ENCODE results near the gene VAV3. TPM values are rescaled to one million over a fixed set of nuclear protein-coding genes. Genes with fewer than 3 reads are reported as not detected.
"Not testable (repeated sequence)": the region's sequence is repeated elsewhere in the genome, so short reads cannot be mapped to it uniquely, and the experiment has no call there.

VAV3 gene
- total RNA-seq, 1 donor from 2014 or later: 2.9 TPM

DNA sequence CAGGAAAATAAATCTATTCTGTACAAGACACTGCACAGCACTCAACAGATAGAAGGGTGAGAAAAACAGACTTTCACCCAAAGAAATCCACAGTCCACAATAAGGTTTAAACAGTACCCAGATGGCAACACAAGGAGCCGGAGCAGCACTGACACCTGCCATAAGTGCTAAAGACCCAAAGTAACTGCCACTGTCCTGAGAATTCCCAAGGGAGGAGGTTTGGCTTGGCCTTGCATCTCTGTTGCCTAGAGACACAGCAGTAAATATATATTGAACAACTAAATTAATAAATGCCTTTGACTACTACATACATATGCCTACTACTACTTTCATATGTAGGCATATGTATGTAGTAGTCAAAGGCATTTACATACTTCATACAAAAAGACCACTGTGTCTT lies 68.0 kb downstream of the VAV3 start:
- H3K9me3 Mint-ChIP-seq: peaks cover 2% of the 10 kb centered on the region
- H3K4me1 Mint-ChIP-seq: no peaks in the 10 kb centered on the region
- no peak for DNase-seq (ENCODE audit: low read depth, low spot score)
- TF ChIP-seq, protein P1, sequence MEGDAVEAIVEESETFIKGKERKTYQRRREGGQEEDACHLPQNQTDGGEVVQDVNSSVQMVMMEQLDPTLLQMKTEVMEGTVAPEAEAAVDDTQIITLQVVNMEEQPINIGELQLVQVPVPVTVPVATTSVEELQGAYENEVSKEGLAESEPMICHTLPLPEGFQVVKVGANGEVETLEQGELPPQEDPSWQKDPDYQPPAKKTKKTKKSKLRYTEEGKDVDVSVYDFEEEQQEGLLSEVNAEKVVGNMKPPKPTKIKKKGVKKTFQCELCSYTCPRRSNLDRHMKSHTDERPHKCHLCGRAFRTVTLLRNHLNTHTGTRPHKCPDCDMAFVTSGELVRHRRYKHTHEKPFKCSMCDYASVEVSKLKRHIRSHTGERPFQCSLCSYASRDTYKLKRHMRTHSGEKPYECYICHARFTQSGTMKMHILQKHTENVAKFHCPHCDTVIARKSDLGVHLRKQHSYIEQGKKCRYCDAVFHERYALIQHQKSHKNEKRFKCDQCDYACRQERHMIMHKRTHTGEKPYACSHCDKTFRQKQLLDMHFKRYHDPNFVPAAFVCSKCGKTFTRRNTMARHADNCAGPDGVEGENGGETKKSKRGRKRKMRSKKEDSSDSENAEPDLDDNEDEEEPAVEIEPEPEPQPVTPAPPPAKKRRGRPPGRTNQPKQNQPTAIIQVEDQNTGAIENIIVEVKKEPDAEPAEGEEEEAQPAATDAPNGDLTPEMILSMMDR (conservative IDR thresholded peaks at IDR 0.05): no peak
- H3K36me3 Mint-ChIP-seq (ENCODE audit: low read depth): no peaks in the 10 kb centered on the region
- no peak overlapping the region for H3K4me3 Mint-ChIP-seq
- H3K27ac Mint-ChIP-seq (ENCODE audit: unreplicated experiment): no peak overlapping the region
- no peaks in the 10 kb centered on the region for H3K27me3 Mint-ChIP-seq (ENCODE audit: low read depth)

DNA sequence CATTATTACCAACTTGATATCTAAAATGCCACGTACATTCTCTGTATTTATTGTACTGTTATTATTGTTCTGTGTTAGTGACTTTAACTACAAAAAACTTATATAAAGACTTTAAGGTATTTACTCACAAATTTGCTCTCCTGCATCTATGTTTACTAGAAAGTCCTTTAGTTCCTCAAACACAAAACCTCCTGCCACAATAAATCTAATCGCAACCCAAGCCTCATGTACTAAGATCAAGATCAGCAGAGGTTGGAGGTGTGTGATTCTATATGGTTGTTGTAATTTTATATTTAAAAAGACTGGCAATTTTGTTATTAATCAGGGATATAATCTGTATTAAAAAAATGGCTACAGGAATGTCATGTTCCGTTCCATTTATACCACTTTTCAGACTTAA lies 68.6 kb downstream of the VAV3 start:
- no peak overlapping the region for H3K4me3 Mint-ChIP-seq
- TF ChIP-seq, protein P1 (conservative IDR thresholded peaks at IDR 0.05): no peak

DNA sequence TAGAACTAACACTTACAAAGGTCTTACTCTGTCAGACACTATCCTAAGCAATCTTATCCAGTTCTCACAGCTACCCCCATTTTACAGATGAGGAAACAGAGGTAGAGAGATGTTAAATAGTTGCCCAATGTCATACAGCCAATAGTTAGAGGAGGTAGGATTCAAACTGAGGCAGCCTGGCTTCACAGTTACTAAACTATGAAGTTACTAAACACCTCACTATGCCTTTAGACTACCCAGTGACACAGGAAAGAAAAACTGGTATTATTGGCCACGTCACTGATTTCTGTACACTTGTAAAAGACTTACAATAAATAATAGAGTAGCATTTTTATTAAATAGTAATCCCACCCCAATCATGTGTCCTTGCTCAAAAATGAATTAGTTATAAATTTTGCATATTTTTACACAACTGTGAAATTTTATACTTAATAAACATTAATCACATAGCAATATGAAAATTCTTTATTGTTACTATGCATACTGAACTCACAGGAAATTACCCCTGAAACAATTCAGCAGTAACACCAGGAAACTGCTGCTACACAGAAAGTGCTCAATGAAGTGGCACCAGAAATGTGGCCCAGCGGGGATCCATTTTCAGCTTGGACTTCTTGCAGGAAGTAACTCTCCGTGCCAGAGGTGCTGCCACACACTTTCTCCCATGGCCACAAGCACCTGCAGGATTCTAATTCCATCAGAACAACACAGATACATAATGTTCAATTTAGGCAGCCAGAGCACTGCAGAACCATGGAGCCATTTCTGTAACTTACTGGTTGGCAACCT lies 69.4 kb downstream of the VAV3 start:
- Mint-ChIP-seq H3K36me3 (ENCODE audit: low read depth) (no peaks in the 10 kb centered on the region), H3K4me1 (no peaks in the 10 kb centered on the region), H3K4me3 (no peak overlapping the region), H3K9me3 (peaks cover 2% of the 10 kb centered on the region), H3K27me3 (ENCODE audit: low read depth) (no peaks in the 10 kb centered on the region), H3K27ac (ENCODE audit: unreplicated experiment) (no peak overlapping the region)
- no peak for DNase-seq (ENCODE audit: low read depth, low spot score)
- TF ChIP-seq, protein P1 (conservative IDR thresholded peaks at IDR 0.05): no peak

More for the DNA sequence above, 68.6 kb downstream of the VAV3 start:
- Mint-ChIP-seq H3K4me1 (no peaks in the 10 kb centered on the region), H3K36me3 (ENCODE audit: low read depth) (no peaks in the 10 kb centered on the region), H3K9me3 (peaks cover 2% of the 10 kb centered on the region), H3K27me3 (ENCODE audit: low read depth) (no peaks in the 10 kb centered on the region), H3K27ac (ENCODE audit: unreplicated experiment) (no peak overlapping the region)
- DNase-seq (ENCODE audit: low read depth, low spot score): no peak

DNA sequence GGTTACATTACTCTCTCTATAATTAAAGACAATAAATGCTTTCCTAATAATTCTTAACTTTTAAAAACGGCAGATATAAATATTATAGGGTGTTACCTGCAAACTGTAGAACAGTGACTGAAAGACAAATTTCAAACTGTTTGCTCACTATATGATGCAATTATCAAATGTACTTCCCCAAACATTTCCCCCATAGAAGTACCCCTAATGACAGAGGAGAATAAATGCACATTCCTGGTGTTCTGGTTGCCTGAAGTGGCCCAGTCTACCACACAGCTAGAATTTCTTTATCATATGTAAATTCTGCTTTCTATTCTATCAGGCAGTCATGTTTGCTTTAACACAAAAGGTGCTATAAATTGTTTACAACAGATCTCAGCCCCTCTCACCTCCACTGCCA lies 70.4 kb downstream of the VAV3 start:
- Mint-ChIP-seq H3K9me3 (peaks cover 2% of the 10 kb centered on the region), H3K27ac (ENCODE audit: unreplicated experiment) (no peak overlapping the region), H3K4me3 (no peak overlapping the region)

DNA sequence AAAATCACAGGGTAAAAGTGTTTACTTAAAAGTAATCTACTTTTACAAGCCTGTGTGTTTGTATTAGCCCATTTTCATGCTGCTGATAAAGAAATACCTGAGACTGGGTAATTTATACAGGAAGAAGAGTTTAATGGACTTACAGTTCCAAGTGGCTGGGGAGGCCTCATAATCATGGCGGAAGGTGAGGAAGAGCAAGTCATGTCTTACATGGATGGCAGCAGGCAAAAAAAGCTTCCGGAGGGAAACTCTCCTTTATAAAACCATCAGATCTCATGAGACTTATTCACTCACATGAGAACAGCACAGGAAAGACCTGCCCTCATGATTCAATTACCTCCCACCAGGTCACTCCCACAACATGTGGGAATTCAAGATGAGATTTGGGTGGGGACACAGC lies 71.6 kb downstream of the VAV3 start:
- not testable (repeated sequence) for H3K36me3 Mint-ChIP-seq (ENCODE audit: low read depth); H3K4me3 Mint-ChIP-seq; H3K27ac Mint-ChIP-seq (ENCODE audit: unreplicated experiment); H3K9me3 Mint-ChIP-seq; H3K27me3 Mint-ChIP-seq (ENCODE audit: low read depth); DNase-seq (ENCODE audit: low read depth, low spot score); H3K4me1 Mint-ChIP-seq

More for the DNA sequence above, 70.4 kb downstream of the VAV3 start:
- H3K4me1 Mint-ChIP-seq: no peaks in the 10 kb centered on the region
- TF ChIP-seq, protein P1 (conservative IDR thresholded peaks at IDR 0.05): no peak
- no peak for DNase-seq (ENCODE audit: low read depth, low spot score)
- H3K36me3 Mint-ChIP-seq (ENCODE audit: low read depth): no peaks in the 10 kb centered on the region
- no peaks in the 10 kb centered on the region for H3K27me3 Mint-ChIP-seq (ENCODE audit: low read depth)

DNA sequence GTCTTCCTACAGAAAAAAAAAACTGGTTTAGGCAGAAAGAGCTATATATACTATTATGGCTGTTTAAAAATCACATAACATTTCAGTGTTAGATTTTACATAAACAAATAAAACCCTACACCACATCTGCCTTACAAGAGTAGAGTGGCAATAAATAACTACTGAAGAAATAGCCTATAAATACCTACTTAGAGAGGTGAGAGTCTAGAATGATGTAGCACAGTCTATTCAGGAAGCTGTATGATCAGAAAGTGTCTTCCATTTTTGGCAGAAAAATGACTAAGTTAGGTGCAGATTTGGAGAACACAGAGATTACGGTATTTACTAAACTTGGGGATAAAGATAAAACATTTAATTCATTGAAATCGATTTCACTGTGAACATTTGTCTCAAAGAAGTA lies 75.5 kb downstream of the VAV3 start:
- TF ChIP-seq, protein P1 (conservative IDR thresholded peaks at IDR 0.05): no peak
- Mint-ChIP-seq H3K36me3 (ENCODE audit: low read depth) (no peaks in the 10 kb centered on the region), H3K4me1 (no peaks in the 10 kb centered on the region), H3K4me3 (no peak overlapping the region), H3K9me3 (peaks cover 2% of the 10 kb centered on the region), H3K27me3 (ENCODE audit: low read depth) (no peaks in the 10 kb centered on the region), H3K27ac (ENCODE audit: unreplicated experiment) (no peak overlapping the region)
- DNase-seq (ENCODE audit: low read depth, low spot score): no peak
